Measurements from ENCODE around the gene DCTPP1. TPM values are rescaled to one million over a fixed set of nuclear protein-coding genes. Genes with fewer than 3 reads are reported as not detected.

The DCTPP1 gene
- polyA plus RNA-seq, 1 experiment: 34.7 TPM

DNA sequence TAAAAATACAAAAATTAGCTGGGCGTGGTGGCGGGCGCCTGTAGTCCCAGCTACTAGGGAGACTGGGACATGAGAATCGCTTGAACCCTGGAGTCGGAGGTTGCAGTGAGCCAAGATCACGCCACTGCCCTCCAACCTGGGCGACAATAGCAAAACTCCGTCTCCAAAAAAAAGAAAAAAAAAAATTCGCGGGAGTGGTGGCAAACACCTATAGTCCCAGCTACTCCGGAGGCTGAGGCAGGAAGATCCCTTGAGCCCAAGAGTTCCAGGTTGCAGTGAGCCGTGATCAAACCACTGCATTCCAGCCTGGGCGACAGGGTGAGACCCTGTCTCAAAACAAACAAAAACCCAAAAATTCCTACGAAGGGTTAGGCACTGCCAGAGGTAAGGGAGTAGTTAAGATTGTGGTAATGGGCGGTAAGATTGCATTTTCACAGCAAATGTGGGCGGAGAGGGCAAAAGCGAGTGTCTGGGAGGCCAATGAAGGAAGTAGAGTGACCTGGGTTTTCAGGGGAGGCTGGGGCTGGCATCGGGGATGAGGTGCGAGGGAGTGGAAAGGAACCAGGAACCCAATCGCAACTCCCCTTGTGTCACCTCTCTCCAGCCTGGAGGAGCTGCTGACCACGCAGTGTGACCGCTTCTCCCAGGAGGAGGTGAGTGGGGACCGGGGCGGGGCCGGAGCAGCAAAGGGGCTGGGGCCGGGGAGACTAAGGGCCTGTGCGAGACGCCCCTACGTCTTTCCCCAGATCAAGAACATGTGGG is 52.6 kb downstream of the DCTPP1 start:
- H3K27ac ChIP-seq (ENCODE audit: low read depth, low read length): peak overlapping the region; percentile 99
- TF ChIP-seq, protein P1, sequence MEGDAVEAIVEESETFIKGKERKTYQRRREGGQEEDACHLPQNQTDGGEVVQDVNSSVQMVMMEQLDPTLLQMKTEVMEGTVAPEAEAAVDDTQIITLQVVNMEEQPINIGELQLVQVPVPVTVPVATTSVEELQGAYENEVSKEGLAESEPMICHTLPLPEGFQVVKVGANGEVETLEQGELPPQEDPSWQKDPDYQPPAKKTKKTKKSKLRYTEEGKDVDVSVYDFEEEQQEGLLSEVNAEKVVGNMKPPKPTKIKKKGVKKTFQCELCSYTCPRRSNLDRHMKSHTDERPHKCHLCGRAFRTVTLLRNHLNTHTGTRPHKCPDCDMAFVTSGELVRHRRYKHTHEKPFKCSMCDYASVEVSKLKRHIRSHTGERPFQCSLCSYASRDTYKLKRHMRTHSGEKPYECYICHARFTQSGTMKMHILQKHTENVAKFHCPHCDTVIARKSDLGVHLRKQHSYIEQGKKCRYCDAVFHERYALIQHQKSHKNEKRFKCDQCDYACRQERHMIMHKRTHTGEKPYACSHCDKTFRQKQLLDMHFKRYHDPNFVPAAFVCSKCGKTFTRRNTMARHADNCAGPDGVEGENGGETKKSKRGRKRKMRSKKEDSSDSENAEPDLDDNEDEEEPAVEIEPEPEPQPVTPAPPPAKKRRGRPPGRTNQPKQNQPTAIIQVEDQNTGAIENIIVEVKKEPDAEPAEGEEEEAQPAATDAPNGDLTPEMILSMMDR (IDR thresholded peaks at IDR 0.05; ENCODE audit: low read depth, low read length): no peak
- H3K4me3 ChIP-seq (ENCODE audit: low read depth, low read length): peak overlapping the region; percentile 59
- DNase-seq (ENCODE audit: low read depth, low spot score): no peak
- ChIA-PET CTCF (interaction anchor here (0.7 kb wide), 1 partner anchor 418 kb away, joined by 7 read pairs; no protein-coding TSS in a partner anchor), POLR2A (interaction anchor here (0.6 to 1.3 kb wide), 2 partner anchors 30 to 32 kb away, joined by 4 to 6 read pairs; no protein-coding TSS in a partner anchor)
- no peaks in the 10 kb centered on the region for H3K27me3 ChIP-seq (ENCODE audit: control insufficient read depth, insufficient read depth, low read length)
- H3K9me3 ChIP-seq (ENCODE audit: control insufficient read depth, insufficient read depth, low read length): no peaks in the 10 kb centered on the region; the same call in 1 of the 2 replicates

DNA sequence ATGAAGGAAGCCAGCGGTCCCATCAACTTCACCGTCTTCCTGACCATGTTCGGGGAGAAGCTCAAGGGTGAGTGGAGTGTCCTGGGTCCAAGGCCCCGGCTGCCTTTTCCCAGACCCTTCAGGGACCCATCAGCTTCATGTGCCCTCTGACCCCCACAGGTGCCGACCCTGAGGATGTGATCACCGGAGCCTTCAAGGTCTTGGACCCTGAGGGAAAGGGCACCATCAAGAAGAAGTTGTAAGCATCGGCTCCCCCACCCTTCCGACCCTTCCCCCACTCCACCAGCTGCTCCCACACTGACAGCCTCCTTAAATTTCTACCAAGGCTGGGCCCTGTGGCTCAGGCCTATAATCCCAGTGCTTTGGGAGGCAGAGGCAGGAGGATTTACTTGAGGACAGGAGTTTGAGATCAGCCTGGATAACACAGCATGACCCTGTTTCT is 53.3 kb downstream of the DCTPP1 start:
- DNase-seq (ENCODE audit: low read depth, low spot score): no peak
- TF ChIP-seq, protein P1 (IDR thresholded peaks at IDR 0.05; ENCODE audit: low read depth, low read length): no peak
- Histone ChIP-seq H3K27me3 (ENCODE audit: control insufficient read depth, insufficient read depth, low read length) (no peaks in the 10 kb centered on the region), H3K4me3 (ENCODE audit: low read depth, low read length) (no peak overlapping the region), H3K9me3 (ENCODE audit: control insufficient read depth, insufficient read depth, low read length) (no peaks in the 10 kb centered on the region; the same call in 1 of the 2 replicates), H3K27ac (ENCODE audit: low read depth, low read length) (no peak overlapping the region)
- ChIA-PET POLR2A (no interaction called here), CTCF (no interaction called here)

DNA sequence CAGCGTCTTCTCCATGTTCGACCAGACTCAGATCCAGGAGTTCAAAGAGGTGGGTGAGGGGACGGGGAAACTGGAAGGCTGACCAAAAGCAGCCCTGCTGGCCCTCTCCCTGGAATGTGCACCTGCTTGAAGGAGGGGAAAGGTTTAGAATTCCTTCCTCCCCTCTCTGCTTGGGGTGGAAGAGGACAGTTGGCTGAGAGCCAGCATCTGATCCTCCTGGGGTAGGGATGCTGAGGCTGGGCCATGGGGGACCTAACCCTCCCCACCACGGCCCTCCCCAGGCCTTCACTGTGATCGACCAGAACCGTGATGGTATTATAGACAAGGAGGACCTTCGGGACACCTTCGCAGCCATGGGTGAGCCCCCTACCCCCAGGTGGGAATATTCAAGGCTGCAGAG is 54.0 kb downstream of the DCTPP1 start:
- ChIA-PET POLR2A (no interaction called here), CTCF (no interaction called here)
- H3K27me3 ChIP-seq (ENCODE audit: control insufficient read depth, insufficient read depth, low read length): no peaks in the 10 kb centered on the region
- H3K4me3 ChIP-seq (ENCODE audit: low read depth, low read length): no peak overlapping the region
- no peak overlapping the region for H3K27ac ChIP-seq (ENCODE audit: low read depth, low read length)
- TF ChIP-seq, protein P1 (IDR thresholded peaks at IDR 0.05; ENCODE audit: low read depth, low read length): no peak
- no peak for DNase-seq (ENCODE audit: low read depth, low spot score)
- no peaks in the 10 kb centered on the region; the same call in 1 of the 2 replicates for H3K9me3 ChIP-seq (ENCODE audit: control insufficient read depth, insufficient read depth, low read length)

DNA sequence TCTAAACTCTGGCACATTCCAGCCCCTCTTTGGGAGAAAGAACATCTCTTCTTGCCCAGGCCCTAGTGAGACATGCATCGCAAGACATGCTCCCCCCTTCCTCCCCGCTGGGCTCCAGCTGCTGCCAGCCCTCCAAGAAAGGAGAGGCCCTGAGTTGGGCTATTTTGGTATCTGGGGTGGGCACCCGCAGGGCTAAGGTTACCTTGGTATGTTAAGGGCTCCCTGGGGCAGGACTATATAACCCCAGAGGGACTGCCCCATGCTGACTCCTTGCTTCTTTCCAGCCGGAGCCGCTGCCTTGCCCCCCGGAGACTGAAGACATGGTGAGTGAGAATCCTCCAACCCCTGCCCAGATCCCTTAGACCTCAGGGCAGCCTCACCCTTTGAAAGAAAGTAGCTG is 55.3 kb downstream of the DCTPP1 start, which contains the start of gene MYL11:
MYL11 (plus strand) TSS at position 265 of the 400 bp plus-strand sequence; CDS start at position 321, 56 bp downstream.
- Histone ChIP-seq H3K27me3 (ENCODE audit: control insufficient read depth, insufficient read depth, low read length) (no peaks in the 10 kb centered on the region), H3K27ac (ENCODE audit: low read depth, low read length) (no peak within 1 kb of the TSS), H3K9me3 (ENCODE audit: control insufficient read depth, insufficient read depth, low read length) (no peaks in the 10 kb centered on the region; the same call in 1 of the 2 replicates), H3K4me3 (ENCODE audit: low read depth, low read length) (no peak within 1 kb of the TSS)
- CTCF ChIA-PET: no interaction called here
- no peak for DNase-seq (ENCODE audit: low read depth, low spot score)
- TF ChIP-seq, protein P1 (IDR thresholded peaks at IDR 0.05; ENCODE audit: low read depth, low read length): no peak
- POLR2A ChIA-PET: no interaction called here

Small RNA genes within 50 kb of the gene (small RNA-seq; reads per million reads assigned to genes)
- gene RF00019 (ENCODE audit: insufficient read length, low read depth): not detected
- gene RF00406 (ENCODE audit: insufficient read length, low read depth): not detected

Other genes starting within 250 kb of the DCTPP1 start
- gene CORO1A, start 246.4 kb downstream of the DCTPP1 start, polyA plus RNA-seq (2011; rRNA removed): 2.9 and 4.2 TPM in 2 replicates
- 17.5 and 38.2 TPM in 2 replicates for gene BOLA2B, start 236.4 kb downstream of the DCTPP1 start, polyA plus RNA-seq (2011; rRNA removed)
- 3.8 and 13.4 TPM in 2 replicates for gene SLX1A, start 236.2 kb downstream of the DCTPP1 start, polyA plus RNA-seq (2011; rRNA removed)
- 7.3 and 8.5 TPM in 2 replicates for gene SULT1A3, start 230.8 kb downstream of the DCTPP1 start, polyA plus RNA-seq (2011; rRNA removed)
- gene NPIPB13, start 181.6 kb downstream of the DCTPP1 start, polyA plus RNA-seq (2011; rRNA removed): 0.83 and 1.7 TPM in 2 replicates
- 48.9 and 49.5 TPM in 2 replicates for gene CD2BP2, start 74.7 kb downstream of the DCTPP1 start, polyA plus RNA-seq (2011; rRNA removed)
- 12.0 and 14.8 TPM in 2 replicates for gene TBC1D10B, start 59.5 kb downstream of the DCTPP1 start, polyA plus RNA-seq (2011; rRNA removed)
- gene MYL11, start 55.2 kb downstream of the DCTPP1 start, polyA plus RNA-seq (2011; rRNA removed): 0.55 TPM in 1 of 2 replicates, not detected in the other
- not detected in 2 replicates for gene SEPTIN1, start 47.5 kb downstream of the DCTPP1 start, polyA plus RNA-seq (2011; rRNA removed)
- gene ZNF48, start 34.6 kb downstream of the DCTPP1 start, polyA plus RNA-seq (2011; rRNA removed): 4.3 and 5.3 TPM in 2 replicates
- 9.3 and 10.1 TPM in 2 replicates for gene ZNF771, start 22.4 kb downstream of the DCTPP1 start, polyA plus RNA-seq (2011; rRNA removed)
- 41.2 and 47.1 TPM in 2 replicates for gene SEPHS2, start 15.8 kb upstream of the DCTPP1 start, polyA plus RNA-seq (2011; rRNA removed)
- gene ITGAL, start 42.7 kb upstream of the DCTPP1 start, polyA plus RNA-seq (2011; rRNA removed): not detected in 2 replicates
- gene ZNF768, start 96.5 kb upstream of the DCTPP1 start, polyA plus RNA-seq (2011; rRNA removed): 9.8 and 14.5 TPM in 2 replicates
- gene ZNF747, start 104.8 kb upstream of the DCTPP1 start, polyA plus RNA-seq (2011; rRNA removed): 4.9 and 5.0 TPM in 2 replicates
- 2.5 and 3.2 TPM in 2 replicates for gene ZNF764, start 128.3 kb upstream of the DCTPP1 start, polyA plus RNA-seq (2011; rRNA removed)
- 5.5 and 6.8 TPM in 2 replicates for gene ZNF688, start 141.7 kb upstream of the DCTPP1 start, polyA plus RNA-seq (2011; rRNA removed)
- 4.7 and 6.6 TPM in 2 replicates for gene ZNF785, start 155.7 kb upstream of the DCTPP1 start, polyA plus RNA-seq (2011; rRNA removed)
- gene ZNF689, start 180.4 kb upstream of the DCTPP1 start, polyA plus RNA-seq (2011; rRNA removed): 4.0 and 4.2 TPM in 2 replicates
- 4.9 and 6.9 TPM in 2 replicates for gene PRR14, start 220.9 kb upstream of the DCTPP1 start, polyA plus RNA-seq (2011; rRNA removed)
- gene FBRS, start 228.4 kb upstream of the DCTPP1 start, polyA plus RNA-seq (2011; rRNA removed): 5.0 and 9.0 TPM in 2 replicates

Data from AG04450 (cell line).